NCI-H510A treated with DMSO at 0.1 percent for 48 hours (cell line): Measurements from ENCODE around the gene RO60.

Source experiments
- DNase-seq: peaks from one replicate; lab custom pipeline; 2025; lab: John Stamatoyannopoulos, UW

RO60 gene

GRCh38 chr1:193108471-193108870, 49.1 kb downstream of the RO60 start:
- no peak for DNase-seq
